ENCODE results near the gene CACNA2D3.

CACNA2D3 gene

DNA sequence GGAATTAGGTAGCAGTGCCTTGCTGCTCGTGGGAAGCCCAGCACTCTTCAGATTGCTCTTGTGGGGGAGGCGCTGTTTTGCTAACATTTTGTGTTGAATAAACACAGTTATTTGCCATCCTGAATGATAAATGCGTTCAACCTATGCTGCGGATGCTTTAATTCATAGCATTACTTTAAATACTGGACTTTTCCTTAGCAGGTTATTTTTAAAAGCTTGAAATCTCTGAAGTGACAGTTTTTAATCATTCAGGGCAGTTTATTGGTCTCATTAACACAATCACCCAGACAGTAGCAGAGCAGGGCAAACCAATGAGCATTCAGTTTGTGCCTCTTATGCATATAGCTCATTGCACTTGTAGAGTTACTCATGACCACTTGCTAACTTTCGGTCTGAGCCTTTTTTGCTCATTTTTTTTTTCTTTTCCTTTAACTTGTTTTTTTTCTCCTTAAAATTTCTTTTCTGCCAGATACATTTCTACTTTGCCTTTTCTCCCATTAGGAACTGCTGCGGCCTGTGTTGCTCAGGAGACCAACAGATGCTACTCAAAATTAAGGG lies 5.2 kb downstream of the CACNA2D3 start:
- DNase-seq, result no peak

DNA sequence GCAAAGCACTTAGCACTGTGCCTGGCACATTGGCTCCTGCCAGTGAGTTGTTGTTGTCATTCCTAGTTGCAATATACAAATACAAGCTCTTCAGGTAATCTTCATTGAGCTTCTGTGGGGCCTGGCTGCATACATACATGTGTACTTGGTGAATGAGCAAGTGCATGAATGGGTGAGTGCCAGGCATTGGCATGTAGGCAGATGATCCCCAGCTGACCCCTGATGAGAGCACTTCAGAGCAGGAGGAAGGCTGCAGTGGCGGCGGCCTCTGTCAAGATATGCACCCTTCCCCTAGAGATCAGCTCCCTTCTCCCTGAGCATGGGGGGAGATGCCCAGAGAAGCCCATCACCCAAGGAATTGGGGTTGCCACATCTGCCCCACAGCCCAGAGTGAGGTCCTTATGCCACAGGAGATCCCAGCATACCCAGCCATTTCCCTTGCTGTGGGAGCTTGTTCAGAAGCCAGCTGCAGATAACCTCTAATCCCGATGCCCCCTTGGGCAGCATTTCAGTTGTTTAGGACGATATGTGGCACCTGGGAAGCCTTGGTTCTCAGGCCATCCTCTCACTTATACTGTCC lies 8.8 kb downstream of the CACNA2D3 start:
- DNase-seq, result no peak

DNA sequence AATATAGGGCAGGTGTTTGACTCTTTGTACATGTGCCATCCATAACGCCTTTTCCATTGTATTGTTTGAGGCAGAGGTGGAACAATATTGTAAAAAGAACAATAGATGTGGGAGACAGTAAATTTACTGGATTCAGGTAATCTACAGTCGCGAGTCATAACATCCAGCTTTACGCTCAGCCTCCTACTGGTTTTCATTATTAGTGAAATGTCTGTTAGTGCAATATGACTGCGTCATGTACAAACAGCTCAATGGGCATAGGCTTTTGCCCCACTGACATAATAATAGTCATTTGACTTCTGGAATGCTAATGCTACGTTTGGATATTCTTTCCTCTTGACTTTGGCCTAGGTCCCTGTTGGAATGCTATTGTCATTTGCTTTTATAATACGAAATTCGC lies 9.5 kb downstream of the CACNA2D3 start:
- no peak for DNase-seq

DNA sequence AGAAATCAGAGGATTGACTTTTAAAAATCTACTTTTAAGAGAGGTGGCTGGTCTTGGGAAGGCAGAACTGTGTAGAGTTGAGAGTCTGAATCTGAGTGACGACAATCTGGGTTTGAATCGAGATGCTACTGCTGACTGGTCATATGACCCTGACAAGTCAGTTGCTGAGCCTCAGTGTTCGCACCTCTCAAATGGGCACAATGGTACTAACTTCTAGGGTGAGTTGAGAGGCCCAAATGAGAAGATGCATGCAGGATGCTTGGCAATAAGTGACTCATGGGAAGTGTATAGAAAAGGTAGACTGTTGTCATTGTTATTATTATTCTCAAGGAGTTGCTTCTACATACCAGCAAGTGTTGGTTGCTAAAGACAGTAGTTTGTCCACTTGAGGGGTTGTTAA lies 10.3 kb downstream of the CACNA2D3 start:
- no peak for DNase-seq

DNA sequence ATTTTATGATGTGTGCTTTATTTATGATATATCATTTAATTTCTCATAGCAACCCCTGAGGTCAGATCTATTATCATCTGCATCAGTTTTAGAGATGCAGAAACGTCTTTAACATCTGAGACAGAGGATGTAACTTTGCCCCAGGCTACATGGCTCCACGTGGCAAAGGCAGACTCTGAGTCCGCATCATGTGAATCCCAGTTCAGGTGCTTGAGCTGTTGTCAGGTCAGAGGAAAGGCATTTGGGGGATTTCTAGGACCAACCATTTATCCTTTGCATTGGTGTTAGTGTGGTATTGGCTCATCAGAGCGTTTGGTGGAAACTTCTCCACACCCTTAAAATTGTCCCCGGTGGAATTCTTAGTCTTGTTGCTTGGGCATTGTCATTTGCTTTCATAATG lies 10.8 kb downstream of the CACNA2D3 start:
- DNase-seq, result no peak

DNA sequence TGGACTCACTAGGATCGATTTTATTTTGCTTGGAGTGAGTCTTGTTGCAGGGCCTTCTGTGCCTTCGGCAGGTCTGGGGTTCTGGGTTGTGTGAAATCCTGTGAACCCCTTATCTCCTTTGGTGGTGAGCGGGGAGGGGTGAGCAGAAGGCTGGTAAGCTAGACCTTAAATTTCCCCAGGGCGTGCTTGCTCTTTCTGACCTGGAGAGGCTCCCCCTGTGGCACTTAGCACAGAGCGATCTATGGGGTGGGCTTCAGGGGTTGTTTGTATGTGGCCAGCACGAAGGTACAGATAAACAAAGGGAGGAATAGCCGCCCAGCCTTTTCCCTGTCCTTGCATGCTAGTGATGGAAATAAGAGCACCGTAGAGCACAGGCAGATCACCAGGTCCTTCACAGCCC lies 11.8 kb downstream of the CACNA2D3 start:
- DNase-seq, result no peak

DNA sequence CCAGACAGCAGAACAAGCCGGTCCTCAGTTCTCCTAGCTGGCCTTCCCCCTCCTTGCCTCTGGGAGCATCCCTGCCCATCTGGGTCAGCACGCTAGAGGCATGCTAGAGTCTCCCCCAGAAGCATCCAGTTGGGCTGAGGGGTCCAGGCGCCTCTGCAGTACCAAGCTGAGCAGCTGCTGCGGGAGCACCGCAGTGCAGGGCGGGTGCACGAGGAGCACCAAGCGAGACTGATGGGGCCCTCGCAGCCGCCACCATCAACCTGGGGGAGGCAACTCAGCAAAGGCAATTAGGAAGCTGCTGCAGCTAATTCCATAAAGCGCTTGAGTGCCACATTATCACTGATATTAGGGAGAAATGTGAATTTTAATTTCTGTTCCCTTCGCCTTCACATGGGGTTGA lies 12.4 kb downstream of the CACNA2D3 start:
- no peak for DNase-seq

DNA sequence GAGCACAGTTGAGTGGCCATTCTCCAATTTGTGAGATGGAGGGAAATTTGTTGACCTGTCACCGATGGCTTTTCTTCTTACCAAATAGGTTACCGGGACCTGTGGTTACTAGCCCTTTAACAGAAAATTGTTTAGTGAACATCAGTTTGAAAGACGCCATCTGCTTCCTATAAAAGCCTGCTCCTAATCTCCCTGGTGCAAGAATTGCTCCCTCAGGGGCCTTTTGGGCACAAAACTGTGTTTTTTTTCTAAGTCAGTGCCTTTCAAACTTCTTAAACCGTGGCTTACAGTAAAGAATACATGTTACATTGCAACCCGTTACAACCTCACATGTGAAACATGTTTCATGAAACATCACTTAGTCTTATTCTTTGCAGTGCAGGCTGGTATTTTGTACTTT lies 15.0 kb downstream of the CACNA2D3 start:
- no peak for DNase-seq

DNA sequence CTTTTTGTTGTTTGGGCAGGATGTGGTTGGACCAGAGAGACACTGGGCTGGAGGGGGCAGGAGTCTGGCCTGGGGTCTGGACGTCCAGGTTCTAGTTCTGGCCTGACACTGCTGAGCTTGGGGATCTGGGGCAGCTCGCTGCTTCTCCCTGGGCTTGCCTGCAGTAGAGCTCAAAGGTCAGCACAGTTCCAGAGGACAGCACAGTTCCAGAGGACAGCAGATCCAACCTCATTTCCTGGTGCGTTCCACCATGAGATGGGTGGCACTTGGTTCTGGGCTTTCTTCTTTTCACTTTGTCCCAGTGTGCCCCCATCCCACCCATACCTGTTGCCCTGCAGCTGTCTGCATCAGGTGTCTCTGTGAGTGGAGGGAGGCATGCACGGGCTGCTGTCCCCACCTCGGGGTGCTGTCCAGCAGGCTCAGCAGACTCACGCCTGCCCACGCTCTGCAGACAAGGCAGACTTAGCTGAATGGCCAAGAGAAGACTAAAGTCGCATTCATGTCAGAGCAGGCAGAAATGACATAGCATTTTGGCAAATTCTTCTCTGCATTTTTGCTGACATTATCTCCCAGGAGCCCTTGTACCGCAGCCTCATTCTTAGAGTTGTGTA lies 16.7 kb downstream of the CACNA2D3 start:
- no peak for DNase-seq

DNA sequence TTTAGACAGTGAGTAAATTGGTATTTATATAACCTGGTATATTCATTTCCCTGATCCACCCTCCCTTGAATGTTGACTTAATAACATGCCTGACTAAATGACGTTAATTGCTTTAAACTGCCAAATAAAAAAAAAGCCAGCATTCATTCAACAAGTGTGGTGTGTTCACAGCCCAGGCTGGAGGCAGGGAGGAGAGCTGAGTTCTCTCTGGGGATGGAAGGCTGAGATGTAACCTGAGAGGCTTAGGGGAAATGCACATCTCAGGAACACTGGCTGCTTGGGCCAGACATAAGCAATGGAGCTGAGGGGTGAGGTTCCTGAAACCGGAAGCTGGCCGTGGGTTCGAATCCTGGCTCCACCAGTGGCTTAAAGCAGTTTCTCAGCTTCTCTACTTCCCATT lies 17.3 kb downstream of the CACNA2D3 start:
- no peak for DNase-seq

DNA sequence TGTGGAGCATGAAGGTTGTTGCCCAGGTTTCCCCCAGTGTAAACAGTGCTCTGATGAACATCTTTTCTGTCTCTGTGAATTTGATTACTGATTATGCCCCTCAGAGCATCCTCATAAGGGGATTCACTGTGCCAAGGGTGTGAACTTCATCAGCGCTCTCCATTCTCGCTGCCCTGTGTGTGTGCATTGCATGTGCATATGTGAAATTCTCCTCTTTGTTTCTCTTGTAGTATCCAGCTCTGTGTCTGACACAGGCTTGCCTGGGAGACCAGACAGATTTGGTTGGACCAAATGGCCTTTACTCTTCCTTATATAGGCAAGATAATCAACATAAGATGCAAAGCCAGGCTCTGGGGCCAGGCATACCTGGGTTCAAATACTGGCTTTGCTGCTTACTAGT lies 21.9 kb downstream of the CACNA2D3 start:
- DNase-seq, result no peak

DNA sequence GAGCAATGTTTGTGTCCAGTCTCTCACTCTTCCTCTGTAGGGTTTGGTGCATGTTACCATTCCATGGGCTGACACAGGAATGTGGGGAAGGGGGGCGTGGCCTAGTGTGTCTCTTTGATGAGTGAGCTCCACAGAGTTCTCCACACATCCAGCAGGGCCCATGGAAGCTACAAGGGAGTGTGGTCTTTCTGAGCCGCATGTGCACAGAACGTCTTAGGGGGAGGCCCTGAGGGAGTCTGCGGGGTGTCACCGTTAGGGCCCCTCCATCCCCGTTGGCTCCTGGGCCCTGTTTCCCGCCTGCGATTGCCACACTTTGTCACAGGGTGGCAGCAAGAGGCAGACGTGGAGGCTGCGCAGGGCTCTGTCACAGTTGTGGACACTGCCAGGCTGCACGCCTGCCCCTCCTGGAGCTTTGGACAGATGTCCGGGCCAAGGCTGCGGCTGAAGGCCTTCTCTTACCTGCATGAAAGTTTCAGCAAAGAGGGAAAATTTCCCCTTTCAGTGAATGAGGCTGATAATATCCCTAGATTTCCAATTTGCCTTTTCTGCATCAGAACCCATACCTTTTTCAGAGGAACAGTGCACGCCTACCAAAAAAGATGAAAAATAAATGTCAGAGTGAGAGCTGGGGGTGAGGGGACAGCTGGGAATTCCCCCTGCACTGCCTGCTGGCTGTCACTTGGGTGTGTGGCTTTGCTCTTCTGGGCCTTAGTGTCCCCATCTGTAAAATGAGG lies 24.3 kb downstream of the CACNA2D3 start:
- no peak for DNase-seq

DNA sequence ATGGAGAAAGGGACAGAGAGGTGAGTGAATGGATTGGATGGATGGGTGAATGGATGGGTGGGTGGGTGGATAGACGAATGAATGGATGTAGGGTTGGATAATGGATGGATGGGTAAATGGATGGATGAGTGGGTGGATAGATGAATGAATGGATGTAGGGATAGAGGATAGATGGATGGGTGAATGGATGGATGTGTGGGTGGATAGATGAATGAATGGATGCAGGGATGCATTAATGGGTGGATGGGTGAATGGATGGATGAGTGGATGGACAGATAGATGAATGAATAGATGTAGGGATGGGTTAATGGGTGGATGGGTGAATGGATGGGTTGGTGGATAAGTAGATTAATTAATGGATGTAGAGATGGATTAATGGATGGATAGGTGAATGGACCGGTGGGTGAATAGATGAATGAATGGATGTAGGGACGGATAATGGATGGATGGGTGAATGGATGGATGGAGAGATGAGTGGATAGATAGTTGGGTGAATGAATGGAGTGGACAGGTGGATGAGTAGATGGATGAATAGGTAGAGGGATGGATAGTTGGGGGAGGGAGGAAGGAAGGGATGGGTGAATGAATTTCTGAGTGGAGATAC lies 28.6 kb downstream of the CACNA2D3 start:
- DNase-seq, result no peak

DNA sequence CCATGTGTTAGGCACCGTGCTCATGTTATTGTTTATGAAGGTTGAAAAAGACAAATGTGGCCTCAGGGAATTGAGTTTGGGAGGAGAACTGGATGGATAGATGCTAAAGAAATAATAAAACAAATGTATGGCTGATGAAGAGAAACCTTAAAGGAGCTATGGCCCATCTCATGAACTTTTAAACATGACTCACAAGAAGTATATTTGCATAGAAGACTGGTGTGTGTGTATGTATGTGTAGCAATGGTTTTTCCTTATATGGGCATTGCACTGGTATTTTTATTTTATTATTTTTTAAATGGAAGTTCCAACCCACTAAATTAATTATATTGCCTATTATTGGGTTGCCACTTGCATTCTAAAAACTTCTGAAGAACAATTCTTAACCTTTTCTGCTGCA lies 31.1 kb downstream of the CACNA2D3 start:
- no peak for DNase-seq

DNA sequence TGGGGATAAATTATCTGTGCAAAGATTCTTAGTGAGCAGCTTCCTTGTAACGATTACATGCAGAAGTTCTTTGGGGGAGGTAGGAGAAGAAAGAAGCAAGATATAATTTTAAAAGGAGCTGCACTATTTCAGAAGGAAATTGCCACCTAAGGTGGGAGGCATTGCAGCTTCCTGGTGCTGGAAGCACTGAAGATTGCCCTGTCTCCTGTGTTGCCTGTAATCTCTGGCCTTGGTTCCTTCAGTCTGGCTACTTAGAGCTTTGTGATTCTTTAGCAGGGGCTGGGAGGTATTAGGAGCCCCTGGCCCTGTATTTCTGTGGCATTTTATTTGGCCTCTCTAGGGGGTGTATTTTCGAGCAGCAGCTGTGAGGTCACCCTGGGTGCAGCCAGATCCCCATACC lies 35.5 kb downstream of the CACNA2D3 start:
- no peak for DNase-seq

DNA sequence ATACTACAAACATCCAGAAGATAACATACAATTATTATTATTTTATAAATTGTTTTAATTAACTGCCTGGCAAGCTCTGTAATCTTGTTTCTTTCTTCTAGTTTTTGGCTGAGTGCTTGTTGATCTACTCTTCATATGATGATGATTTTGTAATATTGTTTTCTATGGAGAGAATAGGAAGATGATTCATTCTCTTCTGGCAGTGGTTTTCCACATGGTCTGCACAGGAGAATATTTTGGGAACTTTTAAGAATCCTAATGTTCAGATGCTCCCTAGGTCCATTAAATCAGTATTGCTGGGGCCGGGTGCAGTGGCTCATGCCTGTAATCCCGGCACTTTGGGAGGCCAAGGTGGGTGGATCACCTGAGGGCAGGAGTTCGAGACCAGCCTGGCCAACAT lies 37.6 kb downstream of the CACNA2D3 start:
- no peak for DNase-seq

DNA sequence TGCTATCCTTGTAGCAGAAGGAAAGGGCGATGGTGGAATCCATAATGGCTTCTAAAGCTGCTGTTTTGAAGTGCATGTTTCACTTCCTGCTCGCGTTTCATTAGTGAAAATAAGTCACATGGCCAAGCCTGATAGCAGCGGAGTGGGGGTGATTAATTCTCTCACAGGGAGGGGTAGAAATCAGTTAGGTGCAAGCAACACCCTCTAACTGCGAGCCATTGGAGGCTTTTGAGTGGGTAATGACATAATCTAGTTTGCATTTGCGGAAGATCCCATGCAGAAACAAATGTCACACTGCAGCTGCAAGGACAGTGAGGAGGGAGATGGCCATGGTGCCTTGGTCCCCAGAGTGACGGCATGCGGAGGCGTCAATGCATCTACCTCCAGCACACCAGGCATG lies 41.1 kb downstream of the CACNA2D3 start:
- no peak for DNase-seq

DNA sequence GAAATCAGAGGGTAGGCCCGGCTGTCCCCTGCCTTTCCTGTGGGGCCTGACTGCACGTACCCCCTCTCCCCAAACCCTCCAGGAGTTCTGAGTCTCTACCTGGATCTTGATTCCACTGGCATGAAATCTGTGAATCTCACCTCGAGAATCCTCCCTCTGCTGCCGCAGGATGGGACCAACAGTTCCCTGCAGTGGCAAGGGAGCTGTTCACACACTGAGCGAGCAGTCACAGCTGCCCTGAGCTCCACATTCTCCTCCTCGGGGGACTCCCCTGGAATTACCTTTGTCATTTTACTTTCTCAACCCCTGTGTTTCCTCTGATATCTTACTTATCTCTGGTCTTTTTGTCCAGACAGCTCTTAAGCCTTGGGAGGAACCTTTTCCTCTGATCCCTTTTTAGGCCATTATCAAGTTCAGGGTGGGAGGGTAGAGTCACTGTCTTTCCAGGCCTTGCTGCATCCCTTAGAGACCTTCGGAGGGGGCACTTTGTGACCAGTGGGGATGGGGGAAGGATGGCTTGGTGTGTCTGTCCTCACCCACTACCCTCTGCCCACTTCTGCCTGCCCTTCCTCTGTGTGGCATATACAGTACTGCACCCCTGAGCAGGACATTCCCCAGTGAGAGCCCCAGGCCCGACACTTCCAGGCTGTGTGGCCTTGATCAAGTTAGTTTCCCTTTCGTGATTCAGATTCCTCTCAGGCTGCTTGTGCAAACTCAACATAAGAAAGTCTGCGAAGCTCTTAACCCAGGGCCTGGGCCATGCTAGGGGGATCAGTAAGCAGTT lies 42.0 kb downstream of the CACNA2D3 start:
- DNase-seq, result no peak

DNA sequence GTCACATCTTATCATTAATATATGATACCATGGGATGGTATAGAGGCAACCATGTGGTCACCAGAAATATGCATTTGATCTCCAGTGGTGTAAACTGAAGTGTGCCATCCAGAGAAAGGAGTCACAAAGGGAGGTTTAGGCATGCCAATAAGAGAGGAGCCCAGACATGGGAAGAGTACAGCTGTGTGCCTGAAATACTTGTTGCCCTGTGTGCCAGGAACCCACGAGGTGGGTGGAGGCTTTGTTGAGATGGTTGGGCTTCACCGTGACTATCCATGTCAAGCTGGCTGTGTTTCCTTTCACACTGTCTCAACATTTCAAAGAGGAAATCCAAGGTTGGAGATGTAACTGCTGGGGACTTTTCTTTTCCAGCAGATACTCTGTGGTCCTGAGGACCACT lies 43.5 kb downstream of the CACNA2D3 start:
- no peak for DNase-seq

DNA sequence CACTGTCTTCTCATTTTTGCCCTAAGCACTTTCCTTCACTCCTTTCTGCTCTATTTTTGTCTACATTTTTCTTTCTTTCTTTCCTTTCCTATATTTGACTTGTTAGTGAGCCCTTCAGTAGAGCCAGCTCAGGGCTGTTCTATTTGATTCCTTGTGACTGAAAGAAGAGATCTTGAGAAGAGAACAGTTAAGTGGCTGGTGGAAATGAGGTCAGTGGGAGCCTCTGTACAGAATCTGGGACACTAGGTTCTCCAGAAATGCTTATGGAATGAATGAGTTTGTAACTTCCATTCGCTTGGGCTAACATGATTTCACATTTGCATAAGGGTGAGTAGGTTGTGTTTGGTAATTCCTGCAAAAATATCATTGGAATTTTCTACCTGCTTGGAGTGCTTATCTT lies 45.6 kb downstream of the CACNA2D3 start:
- no peak for DNase-seq

DNA sequence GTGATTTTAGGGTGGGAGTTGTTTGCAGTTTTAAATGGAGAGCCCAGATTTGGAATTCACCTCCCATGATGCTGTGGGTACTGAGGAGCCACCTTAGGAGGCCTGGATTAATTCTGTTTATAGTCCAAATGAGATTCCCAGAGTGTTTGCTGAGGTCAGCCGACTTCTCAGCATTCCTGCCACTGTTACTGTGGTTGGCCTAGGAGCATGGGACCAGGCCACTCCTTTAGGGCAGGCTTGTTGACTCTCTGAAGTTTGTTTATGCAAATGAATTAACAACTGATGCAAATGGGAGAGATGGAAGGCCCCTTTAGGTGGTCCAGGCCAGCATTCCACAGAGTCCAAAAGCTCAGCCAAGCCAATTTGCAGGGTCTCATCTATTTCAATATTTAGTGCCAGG lies 46.1 kb downstream of the CACNA2D3 start:
- DNase-seq, result no peak

DNA sequence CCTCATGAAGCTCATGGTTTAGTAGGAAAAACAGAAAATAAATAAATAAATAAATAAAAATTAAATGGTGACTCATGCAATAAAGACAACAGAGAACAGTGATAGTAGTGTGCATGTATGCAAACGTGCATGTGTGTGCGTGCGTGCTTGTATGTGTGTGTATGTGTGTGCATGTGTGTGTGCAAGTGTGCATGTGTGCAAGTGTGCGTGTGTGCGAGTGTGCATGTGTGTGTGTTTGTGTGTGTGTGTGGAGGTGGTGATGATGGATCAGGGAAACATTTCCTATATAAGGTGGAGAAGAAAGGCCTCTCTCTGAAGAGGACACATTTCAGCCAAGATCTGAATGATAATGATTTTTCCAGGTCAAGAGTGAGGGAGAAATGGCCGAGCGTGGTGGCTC lies 47.2 kb downstream of the CACNA2D3 start:
- no peak for DNase-seq

DNA sequence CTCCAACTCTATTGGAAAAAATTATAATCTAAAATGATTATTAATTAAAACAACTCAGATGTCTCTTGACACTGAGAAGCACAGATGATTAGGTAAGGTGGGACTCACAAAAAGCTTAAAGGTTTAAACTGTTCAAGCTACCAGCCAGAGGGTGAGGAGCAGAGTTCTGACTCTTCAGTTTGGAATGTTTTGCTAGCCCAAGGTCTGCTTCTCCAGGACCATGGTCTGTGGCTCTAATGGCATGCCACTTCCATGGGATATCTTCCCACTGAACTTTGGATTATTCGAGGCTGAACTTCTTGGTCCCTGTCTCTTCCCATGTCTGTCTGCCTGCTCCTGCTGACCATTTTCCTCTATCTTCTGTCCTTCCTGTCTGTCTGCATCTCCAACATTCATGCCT lies 49.2 kb downstream of the CACNA2D3 start:
- DNase-seq, result no peak
